Neuronal stem cell (in vitro differentiated cells): ENCODE measurements around the gene LRRC26.

ENCODE experiments used
- DNase-seq: peaks from one replicate; pipeline ENCODE4 v3.0.0-alpha.2; 2013; ENCODE audit warnings: low spot score
- H2AFZ ChIP-seq: one replicate; pipeline ENCODE4 v1.6.1; 2013; ENCODE audit warnings: mild to moderate bottlenecking, low read length, inconsistent platforms
- H2AK5ac ChIP-seq: 2 replicates; pipeline ENCODE4 v1.6.1; 2013; ENCODE audit warnings: low read depth, mild to moderate bottlenecking, inconsistent platforms, low read length, moderate library complexity, mixed read lengths
- H2BK120ac ChIP-seq: 2 replicates; pipeline ENCODE4 v1.6.1; 2013; ENCODE audit warnings: low read depth, mild to moderate bottlenecking, inconsistent platforms, low read length, moderate library complexity, mixed read lengths
- H2BK12ac ChIP-seq: one replicate; pipeline ENCODE4 v1.6.1; 2013; ENCODE audit warnings: low read length, inconsistent platforms
- H2BK15ac ChIP-seq: 2 replicates; pipeline ENCODE4 v1.6.1; 2013; ENCODE audit warnings: mild to moderate bottlenecking, low read length, inconsistent platforms, mixed read lengths
- H2BK5ac ChIP-seq: one replicate; pipeline ENCODE4 v1.6.1; 2013; ENCODE audit warnings: inconsistent platforms, mild to moderate bottlenecking, low read length, moderate library complexity
- H3K14ac ChIP-seq: one replicate; pipeline ENCODE4 v1.6.1; 2013; ENCODE audit warnings: low read length, inconsistent platforms
- H3K18ac ChIP-seq: 2 replicates; pipeline ENCODE4 v1.6.1; 2013; ENCODE audit warnings: low read length, inconsistent platforms
- H3K23ac ChIP-seq: 2 replicates; pipeline ENCODE4 v1.6.1; 2013; ENCODE audit warnings: low read depth, mild to moderate bottlenecking, mixed read lengths, low read length, inconsistent platforms; ENCODE audit not compliant: poor library complexity
- H3K27ac ChIP-seq: replicated peaks from 3 replicates; pipeline ENCODE4 v1.5.1; 2013; ENCODE audit warnings: low read length, inconsistent platforms
- H3K27me3 ChIP-seq, 3 experiments: 2 replicates each; pipeline ENCODE4 v1.6.1; 2013; ENCODE audit warnings: low read length in 3 of 3, mild to moderate bottlenecking in 2 of 3, inconsistent platforms in 1 of 3, low read depth in 1 of 3, mixed read lengths in 1 of 3, moderate library complexity in 1 of 3; ENCODE audit not compliant: control insufficient read depth in 3 of 3, insufficient read depth in 3 of 3
- H3K36me3 ChIP-seq, 2 donors: replicated peaks in 1 of 2; 2 replicates each; pipeline ENCODE4 v1.6.1; 2013; ENCODE audit warnings: low read length in 2 of 2; ENCODE audit not compliant: control insufficient read depth in 2 of 2, insufficient read depth in 2 of 2
- H3K4ac ChIP-seq: 2 replicates; pipeline ENCODE4 v1.6.1; 2013; ENCODE audit warnings: inconsistent platforms, mild to moderate bottlenecking, low read length, moderate library complexity
- H3K4me1 ChIP-seq, 2 donors: 1 replicate in 1 of 2; 2 replicates in 1 of 2; pipeline ENCODE4 v1.6.1; 2013; ENCODE audit warnings: low read length in 2 of 2, low read depth in 1 of 2; ENCODE audit not compliant: control insufficient read depth in 2 of 2, insufficient read depth in 1 of 2
- H3K4me2 ChIP-seq: one replicate; pipeline ENCODE4 v1.6.1; 2013; ENCODE audit warnings: mild to moderate bottlenecking, low read length, inconsistent platforms; ENCODE audit not compliant: insufficient read depth, poor library complexity, severe bottlenecking
- H3K4me3 ChIP-seq, 2 donors: 2 replicates each; pipeline ENCODE4 v1.5.1; 2013; ENCODE audit warnings: low read length in 2 of 2, mild to moderate bottlenecking in 2 of 2, inconsistent platforms in 1 of 2, moderate library complexity in 1 of 2
- H3K79me1 ChIP-seq: one replicate; pipeline ENCODE4 v1.6.1; 2013; ENCODE audit warnings: low read depth, mild to moderate bottlenecking, inconsistent platforms, low read length, moderate library complexity
- H3K9ac ChIP-seq: one replicate; pipeline ENCODE4 v1.6.1; 2013; ENCODE audit warnings: mild to moderate bottlenecking, low read depth, low read length, inconsistent platforms; ENCODE audit not compliant: poor library complexity
- H3K9me3 ChIP-seq, 2 donors: replicated peaks in 1 of 2; 2 replicates each; pipeline versions ENCODE3 to v1.6.1; 2013; ENCODE audit warnings: low read length in 2 of 2, mild to moderate bottlenecking in 2 of 2, inconsistent platforms in 1 of 2, low read depth in 1 of 2, mixed read lengths in 1 of 2, moderate library complexity in 1 of 2; ENCODE audit not compliant: control insufficient read depth in 2 of 2, insufficient read depth in 1 of 2
- H4K8ac ChIP-seq: one replicate; pipeline ENCODE4 v1.6.1; 2013; ENCODE audit warnings: low read depth, mild to moderate bottlenecking, inconsistent platforms, low read length, moderate library complexity
- H4K91ac ChIP-seq: one replicate; pipeline ENCODE4 v1.6.1; 2013; ENCODE audit warnings: low read length, low read depth, mild to moderate bottlenecking, inconsistent platforms; ENCODE audit not compliant: poor library complexity
- WGBS, 2 donors: extraction: QIAGEN DNeasy Blood & Tissue Kit; methylation state at CpG; one replicate each; pipeline ENCODE4 v1.1.7; 2013; ENCODE audit warnings: missing lambda C conversion rate in 2 of 2, mixed read lengths in 1 of 2; ENCODE audit not compliant: insufficient read length in 2 of 2, insufficient replicate concordance in 1 of 2; ENCODE audit errors: extremely low coverage in 2 of 2; 5-methylcytosine and 5-hydroxymethylcytosine counted together

Gene LRRC26

DNA sequence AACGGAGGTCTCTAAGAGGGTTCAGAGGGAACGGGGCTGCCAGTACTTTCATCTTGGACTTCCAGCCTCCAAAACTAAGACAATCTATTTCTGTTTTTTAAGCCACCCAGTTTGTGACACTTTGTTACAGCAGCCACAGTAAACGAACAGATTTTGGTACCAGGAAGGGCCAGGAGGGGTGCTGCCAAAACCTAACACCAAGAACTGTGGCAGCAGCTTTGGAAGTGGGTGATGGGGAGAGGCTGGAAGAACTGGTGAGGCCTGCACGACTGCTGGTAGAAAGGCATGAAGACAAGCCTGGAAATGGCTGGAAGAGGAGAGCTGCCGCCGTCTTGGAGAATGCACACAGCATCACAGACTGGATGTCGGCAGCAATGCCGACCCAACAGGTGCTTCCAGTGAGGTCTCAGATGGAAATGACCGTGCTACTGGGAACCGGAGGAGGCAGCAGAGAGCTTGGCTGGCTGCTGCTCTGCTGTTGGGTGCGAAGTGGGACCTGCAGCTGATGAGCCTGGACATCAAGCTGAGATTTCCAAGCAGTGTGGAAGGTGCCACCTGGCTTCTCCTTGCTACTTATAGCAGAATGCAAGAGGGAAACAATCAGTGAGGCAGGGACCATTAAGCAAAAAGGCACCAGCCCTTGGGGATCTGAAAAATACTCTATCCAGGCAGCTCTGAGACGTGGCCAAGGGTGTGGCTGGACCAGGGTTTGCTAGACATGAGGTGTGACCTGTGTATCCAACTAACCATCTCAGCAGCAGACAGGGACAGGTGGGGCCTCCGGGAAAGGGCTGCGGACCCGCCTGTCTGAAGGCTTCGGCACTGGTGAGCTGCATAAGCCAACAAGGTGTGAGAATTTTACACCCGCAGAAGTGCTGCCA is 6.7 kb upstream of the LRRC26 start:
- Histone ChIP-seq H2AFZ (no peak overlapping the region), H3K23ac (peak overlapping the region; percentile 92), H2BK120ac (no peak overlapping the region), H2BK12ac (no peak overlapping the region), H3K9me3 (no peaks in the 10 kb centered on the region), H3K36me3 (peaks cover 13 to 34% of the 10 kb centered on the region in 2 donors), H2BK5ac (no peak overlapping the region), H3K4me2 (no peak overlapping the region), H3K4me3 (no peak overlapping the region), H4K8ac (no peak overlapping the region), H2BK15ac (no peak overlapping the region), H3K27me3 (peaks cover 0 to 18% (median 10%) of the 10 kb centered on the region in 3 experiments), H3K4ac (no peak overlapping the region), H2AK5ac (no peak overlapping the region), H3K18ac (no peak overlapping the region), H3K27ac (no peak overlapping the region), H4K91ac (no peak overlapping the region), H3K9ac (no peak overlapping the region), H3K79me1 (peaks cover 8% of the 10 kb centered on the region), H3K14ac (no peak overlapping the region), H3K4me1 (peaks cover 0 to 5% of the 10 kb centered on the region in 2 donors)
- WGBS, 2 donors = no CpG with 5 or more reads among the region's 17 CpGs
- no peak for DNase-seq

DNA sequence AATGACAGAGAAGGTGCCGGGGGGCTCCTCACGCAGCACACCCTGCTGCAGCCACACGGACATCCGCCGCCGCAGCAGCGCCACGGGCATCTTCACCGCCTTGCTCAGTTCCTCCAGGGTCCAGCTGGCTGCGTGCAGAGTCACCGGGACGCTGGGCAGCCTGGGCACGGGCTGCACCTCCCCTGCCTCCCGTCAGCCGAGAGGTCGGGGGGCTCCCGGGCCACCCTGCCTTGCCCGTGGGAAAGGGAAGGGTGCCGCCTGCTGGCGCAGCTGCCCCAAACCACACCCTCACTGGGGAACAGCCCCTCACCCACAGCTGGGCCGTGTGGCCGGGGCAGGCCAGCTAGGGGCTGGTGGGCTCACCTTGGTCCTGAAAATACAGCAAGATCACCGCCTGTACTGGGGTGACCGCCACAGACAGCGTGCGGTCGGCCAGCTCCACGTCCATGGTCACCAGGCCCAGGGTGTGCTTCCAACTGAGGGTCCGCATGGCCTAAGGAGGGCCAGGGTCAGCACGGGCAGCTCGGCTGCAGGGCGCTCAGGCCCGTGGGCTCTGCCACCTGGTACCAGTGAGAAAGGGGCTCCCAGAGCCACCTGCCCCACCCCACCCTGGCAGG is 5.6 kb upstream of the LRRC26 start:
- peak overlapping the region; percentile 73 for H2BK12ac ChIP-seq
- H2AFZ ChIP-seq = no peak overlapping the region
- H3K14ac ChIP-seq = peak overlapping the region; percentile 21
- H2BK120ac ChIP-seq = no peak overlapping the region
- no peak overlapping the region for H4K91ac ChIP-seq
- no peak overlapping the region for H3K27ac ChIP-seq
- no peaks in the 10 kb centered on the region for H3K9me3 ChIP-seq
- H2AK5ac ChIP-seq = no peak overlapping the region
- H3K36me3 ChIP-seq = peaks cover 4 to 23% of the 10 kb centered on the region in 2 donors
- no peak overlapping the region for H3K4me3 ChIP-seq
- H3K18ac ChIP-seq = peak overlapping the region; percentile 87
- no peak for DNase-seq
- peaks cover 0 to 29% (median 21%) of the 10 kb centered on the region in 3 experiments for H3K27me3 ChIP-seq
- H3K9ac ChIP-seq = peak overlapping the region; percentile 70
- H3K4me2 ChIP-seq = no peak overlapping the region
- H3K23ac ChIP-seq = peak overlapping the region; percentile 92
- H3K4me1 ChIP-seq = peaks cover 0 to 5% of the 10 kb centered on the region in 2 donors
- WGBS, 2 donors = no CpG with 5 or more reads among the region's 33 CpGs
- H3K4ac ChIP-seq = no peak overlapping the region
- no peak overlapping the region for H2BK15ac ChIP-seq
- H3K79me1 ChIP-seq = peaks cover 2% of the 10 kb centered on the region
- peak overlapping the region; percentile 82 for H4K8ac ChIP-seq
- H2BK5ac ChIP-seq = peak overlapping the region; percentile 66

DNA sequence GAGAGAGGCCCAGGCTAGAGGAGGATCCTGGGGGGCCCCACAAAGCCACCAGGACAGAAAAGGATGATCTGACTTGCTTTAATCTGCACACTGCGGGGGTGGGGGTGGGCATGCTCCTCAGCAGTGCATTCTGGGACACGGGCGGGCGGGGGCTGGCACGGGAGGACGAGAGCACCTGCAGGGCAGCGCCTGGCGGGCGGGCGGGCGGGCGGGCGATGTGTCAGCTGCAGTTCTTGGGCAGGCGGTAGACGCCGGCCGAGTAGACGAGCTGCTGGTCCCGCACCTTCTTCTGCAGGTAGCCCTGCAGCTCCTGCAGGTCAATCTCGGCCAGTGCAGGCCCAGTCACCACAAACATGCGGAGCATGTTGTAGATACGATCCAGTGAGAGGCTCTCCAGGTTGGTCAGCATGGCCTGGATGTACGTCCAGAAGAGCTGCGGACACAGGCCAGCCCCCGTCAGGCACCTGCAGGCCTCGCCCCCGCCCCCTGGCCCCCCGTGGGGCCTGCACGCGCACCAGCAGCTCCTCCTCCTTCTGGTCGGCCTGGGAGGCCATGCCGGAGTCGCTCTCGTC is 5.0 kb upstream of the LRRC26 start:
- no peak overlapping the region for H3K4me2 ChIP-seq
- H3K9ac ChIP-seq = peak overlapping the region; percentile 70
- H2BK5ac ChIP-seq = no peak overlapping the region
- DNase-seq = no peak
- H3K4me3 ChIP-seq = no peak overlapping the region
- peaks cover 2% of the 10 kb centered on the region for H3K79me1 ChIP-seq
- no peak overlapping the region for H4K8ac ChIP-seq
- WGBS, 2 donors = no CpG with 5 or more reads among the region's 34 CpGs
- no peak overlapping the region for H3K4ac ChIP-seq
- peak overlapping the region; percentile 41 for H2BK12ac ChIP-seq
- H2BK15ac ChIP-seq = no peak overlapping the region
- H3K18ac ChIP-seq = peak overlapping the region; percentile 87
- H4K91ac ChIP-seq = no peak overlapping the region
- H3K27ac ChIP-seq = no peak overlapping the region
- H3K23ac ChIP-seq = no peak overlapping the region
- peaks cover 0 to 2% of the 10 kb centered on the region in 2 donors for H3K9me3 ChIP-seq
- no peak overlapping the region for H2AFZ ChIP-seq
- H2BK120ac ChIP-seq = no peak overlapping the region
- H2AK5ac ChIP-seq = no peak overlapping the region
- peaks cover 3 to 17% of the 10 kb centered on the region in 2 donors for H3K36me3 ChIP-seq
- peaks cover 4 to 35% (median 28%) of the 10 kb centered on the region in 3 experiments for H3K27me3 ChIP-seq
- H3K4me1 ChIP-seq = peaks cover 0 to 7% of the 10 kb centered on the region in 2 donors
- H3K14ac ChIP-seq = peak overlapping the region; percentile 21
